ENCODE results near the gene KCNAB2. TPM values are rescaled to one million over a fixed set of nuclear protein-coding genes. Genes with fewer than 3 reads are reported as not detected.

KCNAB2 gene
- 100 to 1,000 TPM; 199 to 230 (median 202) TPM for total RNA-seq

GRCh38 chr1:6045561-6045960 lies at the start of gene KCNAB2:
Gene KCNAB2 (plus strand): TSS chr1:6045888. CDS start chr1:6051537, 5,649 bp downstream.
- Mint-ChIP-seq H3K4me3 (no peak within 1 kb of the TSS), H3K36me3 (ENCODE audit: insufficient read depth) (peaks cover 35% of the 10 kb centered on the region), H3K9me3 (no peaks in the 10 kb centered on the region), H3K27me3 (ENCODE audit: low read depth) (no peaks in the 10 kb centered on the region), H3K4me1 (ENCODE audit: low read depth) (peaks cover 7% of the 10 kb centered on the region)
- no peak for DNase-seq
- no peak for ATAC-seq

GRCh38 chr1:5996641-5997270 lies 48.9 kb upstream of the KCNAB2 start:
- H3K4me3 Mint-ChIP-seq = no peak overlapping the region
- no peaks in the 10 kb centered on the region for H3K36me3 Mint-ChIP-seq (ENCODE audit: insufficient read depth)
- ATAC-seq (no peak), DNase-seq (no peak)
- H3K4me1 Mint-ChIP-seq (ENCODE audit: low read depth) = peaks cover 32% of the 10 kb centered on the region
- no peaks in the 10 kb centered on the region for H3K9me3 Mint-ChIP-seq
- H3K27me3 Mint-ChIP-seq (ENCODE audit: low read depth) = no peaks in the 10 kb centered on the region

- no peaks in the 10 kb centered on the region for H3K9me3 Mint-ChIP-seq
- DNase-seq (no peak), ATAC-seq (no peak)
- H3K4me3 Mint-ChIP-seq = no peak overlapping the region
- no peaks in the 10 kb centered on the region for H3K36me3 Mint-ChIP-seq (ENCODE audit: insufficient read depth)
- peaks cover 32% of the 10 kb centered on the region for H3K4me1 Mint-ChIP-seq (ENCODE audit: low read depth)
- no peaks in the 10 kb centered on the region for H3K27me3 Mint-ChIP-seq (ENCODE audit: low read depth)
Measured at GRCh38 chr1:5997316-5997715, 48.4 kb upstream of the KCNAB2 start.

DNA sequence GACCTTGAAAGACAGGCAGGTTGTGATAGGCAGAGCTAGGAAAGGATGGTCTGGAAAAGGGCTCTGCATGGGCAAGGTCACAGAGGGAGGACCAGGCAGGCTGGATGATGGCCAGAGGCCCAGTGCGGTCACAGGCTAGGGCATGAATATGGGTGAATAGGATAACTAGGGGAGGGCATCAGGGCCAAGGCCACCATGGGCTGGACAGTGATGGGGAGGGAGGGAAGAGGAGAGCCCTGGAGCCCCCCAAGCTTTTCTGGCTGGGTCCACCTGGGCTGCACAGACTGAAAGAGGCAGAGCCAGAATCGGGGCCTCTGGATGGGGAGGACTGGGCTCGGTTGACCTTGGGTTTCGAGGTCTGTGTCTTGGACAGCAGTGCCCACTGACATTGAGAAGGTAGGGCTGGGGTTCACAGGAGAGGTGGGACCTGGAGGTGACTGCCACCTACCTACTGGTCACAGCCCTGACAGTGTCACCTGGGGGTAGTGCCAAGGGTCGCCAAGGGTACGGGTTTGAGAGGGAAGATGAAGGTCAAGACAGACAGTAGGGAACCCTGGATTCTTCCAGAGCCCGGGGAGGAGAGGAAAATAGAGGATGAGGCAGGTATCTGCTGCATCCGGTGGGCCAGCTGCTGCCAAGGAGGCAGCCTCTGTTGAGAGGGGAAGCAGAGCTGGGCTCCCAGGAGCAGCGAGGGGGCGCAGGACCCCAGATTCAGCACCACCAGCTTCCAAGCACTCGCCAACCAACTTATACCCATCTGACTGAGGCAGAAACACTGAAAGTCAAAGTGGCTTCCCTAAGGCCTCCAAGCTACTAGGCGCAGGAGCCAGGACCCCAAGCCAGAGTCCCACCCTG lies 47.4 kb upstream of the KCNAB2 start:
- Mint-ChIP-seq H3K4me1 (ENCODE audit: low read depth) (peaks cover 32% of the 10 kb centered on the region), H3K4me3 (no peak overlapping the region), H3K36me3 (ENCODE audit: insufficient read depth) (no peaks in the 10 kb centered on the region), H3K9me3 (no peaks in the 10 kb centered on the region), H3K27me3 (ENCODE audit: low read depth) (no peaks in the 10 kb centered on the region)
- ATAC-seq (no peak), DNase-seq (no peak)

GRCh38 chr1:5998906-5999301 lies 46.8 kb upstream of the KCNAB2 start:
- Mint-ChIP-seq H3K9me3 (no peaks in the 10 kb centered on the region), H3K27me3 (ENCODE audit: low read depth) (no peaks in the 10 kb centered on the region), H3K4me1 (ENCODE audit: low read depth) (peaks cover 33% of the 10 kb centered on the region), H3K36me3 (ENCODE audit: insufficient read depth) (no peaks in the 10 kb centered on the region), H3K4me3 (no peak overlapping the region)
- ATAC-seq (no peak), DNase-seq (no peak)

GRCh38 chr1:5999711-6000443 lies 45.8 kb upstream of the KCNAB2 start:
- H3K9me3 Mint-ChIP-seq = no peaks in the 10 kb centered on the region
- H3K4me3 Mint-ChIP-seq = no peak overlapping the region
- DNase-seq = no peak
- H3K4me1 Mint-ChIP-seq (ENCODE audit: low read depth) = peaks cover 25% of the 10 kb centered on the region
- H3K36me3 Mint-ChIP-seq (ENCODE audit: insufficient read depth) = no peaks in the 10 kb centered on the region
- no peaks in the 10 kb centered on the region for H3K27me3 Mint-ChIP-seq (ENCODE audit: low read depth)
- ATAC-seq = no peak

DNA sequence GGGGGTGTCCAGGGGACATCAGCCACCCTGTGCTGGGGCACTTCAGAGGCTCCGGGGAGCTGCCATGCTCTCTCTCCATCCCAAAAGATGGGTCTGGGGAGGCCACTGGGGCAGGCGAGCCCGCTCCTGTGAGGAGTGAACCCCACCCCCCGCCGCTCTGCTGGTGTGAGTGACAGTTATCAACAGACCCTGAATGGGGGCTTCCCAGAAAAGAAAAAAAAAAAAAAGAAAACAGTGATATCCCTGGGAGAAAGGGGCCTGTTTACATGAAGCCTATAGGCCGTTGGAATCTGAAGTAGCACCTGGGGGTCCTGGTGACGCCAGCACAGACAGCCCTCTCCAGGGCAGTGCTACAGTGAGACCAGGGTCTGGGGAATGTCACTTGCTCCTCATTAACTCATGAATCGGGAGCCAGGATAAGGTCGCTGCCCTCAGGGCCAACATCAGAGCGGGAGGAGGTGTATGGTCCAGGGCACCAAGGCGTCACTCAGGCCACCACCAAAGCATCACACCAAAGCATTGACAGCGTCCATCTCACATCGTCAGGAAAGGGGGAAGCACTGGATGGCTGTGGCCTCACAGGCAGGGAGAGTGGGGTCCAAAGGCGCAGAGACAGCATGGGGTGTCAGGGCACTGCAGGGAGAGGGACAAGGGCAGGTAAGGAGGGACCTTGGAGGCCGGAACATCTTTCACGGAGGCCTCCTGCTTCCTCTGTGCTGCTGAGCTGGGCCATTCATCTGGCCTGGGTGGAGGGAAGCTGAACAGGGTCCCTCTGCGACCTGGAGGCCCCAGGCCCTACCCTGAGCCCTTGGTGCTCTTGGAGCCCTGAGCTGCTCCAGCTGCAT lies 45.0 kb upstream of the KCNAB2 start:
- Mint-ChIP-seq H3K4me1 (ENCODE audit: low read depth) (peaks cover 20% of the 10 kb centered on the region), H3K4me3 (no peak overlapping the region), H3K9me3 (no peaks in the 10 kb centered on the region), H3K36me3 (ENCODE audit: insufficient read depth) (no peaks in the 10 kb centered on the region), H3K27me3 (ENCODE audit: low read depth) (no peaks in the 10 kb centered on the region)
- no peak for ATAC-seq
- no peak for DNase-seq

- peaks cover 23% of the 10 kb centered on the region for H3K4me1 Mint-ChIP-seq (ENCODE audit: low read depth)
- no peaks in the 10 kb centered on the region for H3K9me3 Mint-ChIP-seq
- ATAC-seq = no peak
- no peaks in the 10 kb centered on the region for H3K27me3 Mint-ChIP-seq (ENCODE audit: low read depth)
- no peak overlapping the region for H3K4me3 Mint-ChIP-seq
- H3K36me3 Mint-ChIP-seq (ENCODE audit: insufficient read depth) = no peaks in the 10 kb centered on the region
- DNase-seq = no peak
Measured at GRCh38 chr1:6001992-6002576, 43.6 kb upstream of the KCNAB2 start.

DNA sequence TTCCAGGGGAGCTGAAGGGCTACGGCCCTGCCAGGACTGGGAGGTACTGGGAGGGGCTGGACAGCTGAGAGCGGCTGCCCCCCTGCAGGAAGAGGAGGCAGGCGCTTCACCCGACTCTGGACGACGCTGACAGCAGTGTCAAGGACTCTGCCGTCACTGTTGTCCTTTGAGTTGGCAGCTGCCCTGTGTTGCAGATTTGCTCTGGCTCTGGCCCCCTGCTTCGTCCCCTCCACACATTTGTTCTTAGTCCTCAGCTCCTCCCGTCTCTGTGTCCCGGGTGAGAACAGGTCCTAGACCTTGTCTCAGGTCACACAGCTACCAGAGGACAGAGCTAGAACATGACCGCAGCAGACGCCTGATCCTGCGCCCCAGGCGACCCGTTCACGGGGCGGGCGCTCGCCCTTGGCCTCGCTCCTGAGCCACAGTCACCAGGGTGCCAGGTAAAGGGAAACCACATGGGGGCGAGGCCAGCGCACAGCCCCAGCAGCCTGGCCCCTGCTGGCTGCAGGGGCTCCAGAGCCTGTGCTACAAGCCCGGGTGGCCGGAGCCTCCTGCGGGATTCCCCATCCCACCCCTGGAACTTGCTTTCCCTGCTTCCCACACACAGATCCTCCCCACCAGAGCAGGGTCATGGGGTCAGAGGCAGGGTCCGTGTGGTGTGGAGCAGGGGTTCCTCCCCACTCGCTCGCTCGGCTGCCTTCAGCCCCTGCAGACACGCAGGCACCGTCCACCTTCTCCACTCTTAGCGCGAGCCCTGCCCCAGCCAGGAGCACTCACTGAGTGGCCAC lies 42.8 kb upstream of the KCNAB2 start:
- no peaks in the 10 kb centered on the region for H3K27me3 Mint-ChIP-seq (ENCODE audit: low read depth)
- no peak overlapping the region for H3K4me3 Mint-ChIP-seq
- no peaks in the 10 kb centered on the region for H3K36me3 Mint-ChIP-seq (ENCODE audit: insufficient read depth)
- H3K4me1 Mint-ChIP-seq (ENCODE audit: low read depth) = peaks cover 20% of the 10 kb centered on the region
- ATAC-seq (peak; percentile 38 to 41), DNase-seq (no peak)
- H3K9me3 Mint-ChIP-seq = no peaks in the 10 kb centered on the region

DNA sequence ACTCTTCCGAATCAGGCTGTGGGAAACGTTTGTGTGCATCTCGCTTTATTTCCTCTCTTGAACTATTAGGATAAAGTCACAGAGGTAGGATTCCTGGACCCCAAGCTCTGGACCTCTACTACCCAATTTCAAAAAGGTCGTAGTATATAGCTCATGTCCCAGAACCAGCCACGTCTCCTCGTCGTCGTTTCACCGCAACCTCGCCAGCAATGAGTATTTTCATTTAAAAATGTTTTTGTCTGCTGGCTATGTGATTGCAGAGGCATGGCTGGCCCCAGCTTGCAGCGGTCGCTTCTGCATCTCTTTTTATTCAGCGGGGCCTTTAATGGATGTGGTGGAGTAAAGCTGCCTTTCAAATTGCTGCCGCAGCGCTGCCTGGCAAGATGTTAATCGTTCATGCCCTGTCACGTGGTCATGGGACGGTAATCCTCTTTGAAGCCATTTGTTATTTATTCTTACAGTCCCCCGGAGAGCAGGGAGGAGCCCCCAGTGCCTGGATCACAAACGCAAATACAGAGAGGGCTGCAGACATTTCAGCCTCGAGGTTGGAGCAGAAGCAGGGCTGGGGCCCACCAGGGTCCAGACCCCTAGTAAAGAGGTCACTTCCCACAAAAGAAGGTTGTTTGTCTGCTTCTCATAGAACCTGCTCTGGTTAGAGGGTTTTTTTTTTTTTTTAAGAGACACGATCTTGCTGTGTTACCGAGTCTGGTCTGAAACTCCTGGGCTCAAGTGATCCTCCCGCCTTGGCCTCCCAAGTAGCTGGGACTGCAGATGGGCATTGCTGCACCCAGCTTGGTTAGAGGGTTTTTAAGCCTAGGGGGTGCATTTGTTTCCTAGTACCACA lies 41.9 kb upstream of the KCNAB2 start:
- DNase-seq (no peak), ATAC-seq (no peak)
- Mint-ChIP-seq H3K9me3 (no peaks in the 10 kb centered on the region), H3K27me3 (ENCODE audit: low read depth) (no peaks in the 10 kb centered on the region), H3K4me3 (no peak overlapping the region), H3K4me1 (ENCODE audit: low read depth) (peaks cover 17% of the 10 kb centered on the region), H3K36me3 (ENCODE audit: insufficient read depth) (no peaks in the 10 kb centered on the region)

GRCh38 chr1:6004412-6005123 lies 41.1 kb upstream of the KCNAB2 start:
- H3K36me3 Mint-ChIP-seq (ENCODE audit: insufficient read depth) = no peaks in the 10 kb centered on the region
- DNase-seq (no peak), ATAC-seq (no peak)
- no peaks in the 10 kb centered on the region for H3K9me3 Mint-ChIP-seq
- no peak overlapping the region for H3K4me3 Mint-ChIP-seq
- H3K27me3 Mint-ChIP-seq (ENCODE audit: low read depth) = no peaks in the 10 kb centered on the region
- peaks cover 17% of the 10 kb centered on the region for H3K4me1 Mint-ChIP-seq (ENCODE audit: low read depth)

- H3K27me3 Mint-ChIP-seq (ENCODE audit: low read depth) = no peaks in the 10 kb centered on the region
- peaks cover 13% of the 10 kb centered on the region for H3K4me1 Mint-ChIP-seq (ENCODE audit: low read depth)
- DNase-seq = no peak
- ATAC-seq = no peak
- no peak overlapping the region for H3K4me3 Mint-ChIP-seq
- H3K36me3 Mint-ChIP-seq (ENCODE audit: insufficient read depth) = no peaks in the 10 kb centered on the region
- H3K9me3 Mint-ChIP-seq = no peaks in the 10 kb centered on the region
Measured at GRCh38 chr1:6005276-6005917, 40.3 kb upstream of the KCNAB2 start.
